GM13976 (cell line): ENCODE measurements around the gene HOXD10.
A peak's percentile ranks its signal among the peaks of the same experiment; 100 is the strongest.

ENCODE experiments used
- DNase-seq: peaks from one replicate; pipeline ENCODE4 v3.0.0; 2012; ENCODE audit warnings: low spot score
- CTCF ChIP-seq: IDR thresholded peaks from 2 replicates; pipeline ENCODE4 v1.5.1; 2012; ENCODE audit warnings: borderline replicate concordance, mild to moderate bottlenecking; ENCODE audit not compliant: insufficient read depth; ENCODE audit errors: extremely low read depth, missing control alignments, control extremely low read depth
- in situ Hi-C: fragments of 300-500 bp; cut with MboI; formaldehyde crosslinking; loops from one replicate; pipeline ENCODE4 v1.12.0; 2022; ENCODE audit warnings: low sequenced_read_pairs, mixed read lengths, inconsistent platforms; ENCODE audit not compliant: unreplicated experiment

The HOXD10 gene

GRCh38 chr2:176095421-176095820 is 21.2 kb upstream of the HOXD10 start:
- in situ Hi-C loops, result loop anchor here (25.0 kb wide), 1 partner anchor 733 kb away; no protein-coding TSS in a partner anchor

GRCh38 chr2:176096243-176096985 is 20.2 kb upstream of the HOXD10 start:
- in situ Hi-C loops, result loop anchor here (25.0 kb wide), 1 partner anchor 734 kb away; no protein-coding TSS in a partner anchor
- TF ChIP-seq CTCF, result no peak
- no peak for DNase-seq

More at GRCh38 chr2:176095421-176095820, 21.2 kb upstream of the HOXD10 start:
- DNase-seq, result no peak
- TF ChIP-seq CTCF, result no peak

- in situ Hi-C loops, result loop anchor here (25.0 kb wide), 1 partner anchor 735 kb away; no protein-coding TSS in a partner anchor
- TF ChIP-seq CTCF, result peak; percentile 89
- peak; percentile 85 for DNase-seq
These were observed 19.4 kb upstream of the HOXD10 start for GRCh38 chr2:176096986-176097819.

DNA sequence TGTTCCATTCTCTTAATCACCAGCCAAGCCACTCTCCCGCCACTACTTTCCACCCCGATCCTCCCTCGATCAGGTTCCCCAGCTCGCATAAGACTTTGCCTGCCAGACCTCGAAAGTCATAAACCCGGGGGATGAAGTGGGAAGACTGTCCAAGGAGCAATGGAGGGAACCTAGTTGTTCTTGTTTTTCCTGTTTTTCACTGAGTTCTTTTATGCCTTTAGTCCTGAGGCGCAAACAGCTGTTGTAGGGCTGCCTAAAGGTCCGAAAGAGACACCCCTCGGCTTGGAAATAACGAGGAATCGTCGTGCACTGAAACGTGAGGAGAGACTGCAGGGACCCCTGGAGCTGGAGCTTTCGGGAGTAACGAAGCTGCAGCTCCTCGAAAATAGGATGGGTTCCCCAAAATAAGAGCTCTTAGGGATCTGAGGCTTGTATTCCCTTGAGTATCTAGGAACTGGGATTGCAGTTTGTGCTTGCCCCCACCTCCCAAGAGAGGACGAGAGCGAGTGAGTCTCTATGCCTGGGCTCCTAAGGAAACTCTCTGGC is 18.7 kb upstream of the HOXD10 start:
- DNase-seq, result no peak
- TF ChIP-seq CTCF, result no peak
- in situ Hi-C loops, result loop anchor here (25.0 kb wide), 1 partner anchor 736 kb away; no protein-coding TSS in a partner anchor

DNA sequence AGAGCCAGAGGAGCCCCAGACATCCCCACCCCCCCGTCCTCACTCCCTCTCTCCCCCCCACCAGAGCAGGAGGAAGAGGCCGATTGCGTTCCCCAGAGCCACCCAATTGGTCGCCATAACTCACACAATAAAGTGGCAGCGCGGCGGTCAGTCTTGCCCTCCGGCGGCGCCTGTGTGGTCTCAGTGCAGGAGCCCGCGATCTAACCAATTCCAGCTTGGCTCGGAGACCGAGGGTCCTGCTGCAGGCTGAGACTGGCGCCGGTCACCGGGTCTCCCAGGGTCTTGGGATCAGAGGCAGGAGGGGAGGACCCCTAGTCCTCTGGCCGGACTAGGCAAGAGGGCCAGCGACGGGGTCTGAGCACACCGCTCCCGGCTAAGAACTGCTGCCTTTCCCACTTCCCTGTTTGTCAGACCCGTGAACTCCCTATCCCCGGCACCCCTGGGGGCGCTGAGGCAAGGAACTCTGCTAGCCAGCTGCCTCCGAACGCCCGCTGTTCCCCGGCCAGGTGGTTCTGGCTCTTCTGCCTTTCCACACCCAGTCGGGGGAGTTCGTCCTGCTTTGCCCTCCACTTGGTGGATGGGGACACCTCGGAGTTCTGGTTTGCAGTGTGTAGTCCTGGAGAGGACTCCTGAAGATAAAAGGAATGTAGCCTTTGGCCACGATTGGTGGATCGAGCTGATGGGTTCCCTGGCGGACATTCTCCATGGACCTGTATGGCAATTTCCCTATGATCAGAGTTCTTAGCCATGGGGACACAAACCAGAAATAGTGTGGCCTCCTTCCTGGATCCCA is 18.0 kb upstream of the HOXD10 start:
- TF ChIP-seq CTCF, result no peak
- in situ Hi-C loops, result loop anchor here (25.0 kb wide), 1 partner anchor 736 kb away; no protein-coding TSS in a partner anchor
- no peak for DNase-seq
